Measurements from ENCODE around the gene MAGED1.

GRCh38 chrX:51894697-51895336, 1.4 kb downstream of the MAGED1 start:
- no peak for TF ChIP-seq CTCF (IDR thresholded peaks at IDR 0.05)
- no peak for TF ChIP-seq POLR2A (IDR thresholded peaks at IDR 0.05)
